H1 (cell line): ENCODE results near the gene TRIM59. TPM values are rescaled to one million over a fixed set of nuclear protein-coding genes. Genes with fewer than 3 reads are reported as not detected.

Experiments used
- SRF ChIP-seq: IDR thresholded peaks from 2 replicates; pipeline ENCODE4 v1.6.1; 2011; ENCODE audit warnings: mild to moderate bottlenecking, low read depth, low read length, moderate library complexity
- polyA plus RNA-seq, 7 experiments: library from polyadenylated mRNA; depleted of rRNA in 3 of 7; stranded (reverse) in 5 of 7; unstranded in 2 of 7; fragments of >200 nt in 5 of 7; fragments of 200-250 nt in 2 of 7; gene quantifications; 1 replicate in 5 of 7; 2 replicates in 1 of 7; 4 replicates in 1 of 7; pipeline versions ENCODE4 v1.2.1 to v1.2.3, GENCODE V29; 2011 to 2013; ENCODE audit warnings: missing spikeins in 2 of 7, mixed read lengths in 2 of 7
- total RNA-seq: library from RNA; stranded (reverse); fragmentation: NEBNext Ultra II Directional; extraction: Animal tissue kit (Norgen Biotek cat#: 25700); gene quantifications from 2 replicates; pipeline ENCODE4 v1.2.1, GENCODE V29; 2021
- TF ChIP-seq, protein P1 (sequence below): IDR thresholded peaks from 2 replicates; pipeline ENCODE4 v1.6.1; 2012; ENCODE audit warnings: inconsistent platforms

Gene TRIM59
- total and polyA plus RNA-seq, 2 of the 8 experiments (the other 6 are each of a cell fraction or from before 2014, with no cell fraction given): 11.6 to 53.4 TPM

DNA sequence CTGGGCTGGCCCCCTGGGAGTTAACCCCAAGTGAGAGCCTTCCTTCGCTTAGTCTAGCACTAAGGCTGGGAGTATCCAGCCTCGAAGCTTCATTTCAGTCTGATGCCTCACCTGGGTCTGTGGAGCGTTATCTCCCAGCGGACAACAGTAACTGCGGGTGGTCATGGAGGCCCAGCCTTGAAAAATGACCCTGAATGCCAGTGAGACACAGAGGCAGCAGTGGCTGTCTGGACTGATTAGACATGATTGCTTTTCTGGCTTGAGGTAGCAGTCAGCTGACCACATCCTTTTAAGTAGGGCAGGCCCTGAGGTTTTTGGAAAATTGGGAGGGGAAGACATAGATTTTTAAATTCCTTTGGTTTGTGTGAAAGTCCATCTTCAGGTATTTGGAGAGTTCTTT, 28.2 kb upstream of the TRIM59 start (continued):
- TF ChIP-seq, protein P1, sequence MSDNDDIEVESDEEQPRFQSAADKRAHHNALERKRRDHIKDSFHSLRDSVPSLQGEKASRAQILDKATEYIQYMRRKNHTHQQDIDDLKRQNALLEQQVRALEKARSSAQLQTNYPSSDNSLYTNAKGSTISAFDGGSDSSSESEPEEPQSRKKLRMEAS: no peak
- no peak for TF ChIP-seq SRF
